Osteoblast (primary cell): ENCODE measurements around the gene CCM2. TPM values are rescaled to one million over a fixed set of nuclear protein-coding genes. Genes with fewer than 3 reads are reported as not detected.

ENCODE experiments used
- DNase-seq: peaks from one replicate; pipeline ENCODE4 v3.0.0; 2011; ENCODE audit warnings: low spot score, mixed read lengths; ENCODE audit not compliant: insufficient read length; ENCODE audit errors: missing footprints
- H2AFZ ChIP-seq: 2 replicates; pipeline ENCODE4 v1.6.0; 2011; ENCODE audit warnings: mild to moderate bottlenecking, low read length
- H3K27ac ChIP-seq: 2 replicates; pipeline ENCODE4 v1.5.1; 2011; ENCODE audit warnings: mild to moderate bottlenecking, low read depth, low read length, moderate library complexity
- H3K27me3 ChIP-seq: 2 replicates; pipeline ENCODE4 v1.6.0; 2012; ENCODE audit warnings: mild to moderate bottlenecking, control low read depth, inconsistent platforms, low read length, moderate library complexity; ENCODE audit not compliant: insufficient read depth
- H3K36me3 ChIP-seq: 2 replicates; pipeline ENCODE4 v1.5.1; 2011; ENCODE audit warnings: mild to moderate bottlenecking, low read length, control low read depth, moderate library complexity; ENCODE audit not compliant: insufficient read depth
- H3K4me1 ChIP-seq: 2 replicates; pipeline ENCODE4 v1.5.1; 2011; ENCODE audit warnings: mild to moderate bottlenecking, low read length, control low read depth, moderate library complexity; ENCODE audit not compliant: insufficient read depth
- H3K4me2 ChIP-seq: 2 replicates; pipeline ENCODE4 v1.6.0; 2011; ENCODE audit warnings: mild to moderate bottlenecking, low read length; ENCODE audit not compliant: insufficient read depth
- H3K4me3 ChIP-seq: fragments of 200-600 bp; sonication (generic); 3 replicates; pipeline ENCODE4 v1.5.1; 2012; ENCODE audit warnings: mild to moderate bottlenecking, low read length, inconsistent platforms; ENCODE audit not compliant: insufficient read depth
- H3K79me2 ChIP-seq: 2 replicates; pipeline ENCODE4 v1.6.0; 2012; ENCODE audit warnings: mild to moderate bottlenecking, low read length, control low read depth, inconsistent platforms; ENCODE audit not compliant: insufficient read depth
- H3K9me3 ChIP-seq: 2 replicates; pipeline ENCODE4 v1.5.1; 2011; ENCODE audit warnings: low read depth, low read length, control low read depth
- H4K20me1 ChIP-seq: 2 replicates; pipeline ENCODE4 v1.6.0; 2012; ENCODE audit warnings: mild to moderate bottlenecking, low read length, control low read depth; ENCODE audit not compliant: insufficient read depth
- CTCF ChIP-seq: IDR thresholded peaks from 2 replicates; pipeline ENCODE4 v1.5.1; 2011; ENCODE audit warnings: mild to moderate bottlenecking, low read depth, low read length, moderate library complexity; ENCODE audit errors: extremely low read depth
- total RNA-seq: library from RNA; depleted of rRNA; stranded (reverse); fragments of >200 nt; gene quantifications from 2 replicates; pipeline ENCODE4 v1.2.3, GENCODE V29; 2012

Gene CCM2
- total RNA-seq, 1 donor: 42.3 TPM

- Histone ChIP-seq H3K79me2 (peaks cover 39% of the 10 kb centered on the region), H3K9me3 (no peaks in the 10 kb centered on the region), H3K4me1 (no peaks in the 10 kb centered on the region), H4K20me1 (peaks cover 51% of the 10 kb centered on the region), H3K36me3 (peaks cover 97% of the 10 kb centered on the region), H3K27me3 (no peaks in the 10 kb centered on the region), H3K4me2 (no peak overlapping the region), H2AFZ (no peak overlapping the region), H3K4me3 (no peak overlapping the region), H3K27ac (no peak overlapping the region)
- DNase-seq: no peak
- TF ChIP-seq CTCF: no peak
These were observed 104.2 kb downstream of the CCM2 start for GRCh38 chr7:45103958-45104843.

GRCh38 chr7:45104844-45105587 lies 105.0 kb downstream of the CCM2 start:
- H3K4me1 ChIP-seq: peaks cover 3% of the 10 kb centered on the region
- TF ChIP-seq CTCF: no peak
- no peak overlapping the region for H3K27ac ChIP-seq
- DNase-seq: no peak
- no peak overlapping the region for H3K4me2 ChIP-seq
- H3K36me3 ChIP-seq: peaks cover 94% of the 10 kb centered on the region
- H3K27me3 ChIP-seq: no peaks in the 10 kb centered on the region
- peaks cover 55% of the 10 kb centered on the region for H4K20me1 ChIP-seq
- H2AFZ ChIP-seq: no peak overlapping the region
- no peak overlapping the region for H3K4me3 ChIP-seq
- peaks cover 47% of the 10 kb centered on the region for H3K79me2 ChIP-seq
- no peaks in the 10 kb centered on the region for H3K9me3 ChIP-seq

GRCh38 chr7:45105588-45106188 lies 105.7 kb downstream of the CCM2 start:
- Histone ChIP-seq H3K4me2 (no peak overlapping the region), H2AFZ (no peak overlapping the region)
- TF ChIP-seq CTCF: no peak

More at GRCh38 chr7:45105588-45106188, 105.7 kb downstream of the CCM2 start:
- Histone ChIP-seq H3K27me3 (no peaks in the 10 kb centered on the region), H3K36me3 (peaks cover 87% of the 10 kb centered on the region), H3K9me3 (no peaks in the 10 kb centered on the region), H3K4me1 (peaks cover 6% of the 10 kb centered on the region), H3K27ac (no peak overlapping the region), H4K20me1 (peaks cover 54% of the 10 kb centered on the region), H3K79me2 (peaks cover 53% of the 10 kb centered on the region), H3K4me3 (no peak overlapping the region)
- DNase-seq: no peak
